HL-60/S4 treated with phorbol 12-myristate 13-acetate at 8.2 ng/mL for 4 days and 3 days (cell line): ENCODE measurements around the gene BRAT1.

Experiments
- in situ Hi-C: fragments of 300-500 bp; cut with MboI; formaldehyde crosslinking; loops from 2 replicates; pipeline ENCODE4 v1.15.0; 2022; ENCODE audit warnings: low sequenced_read_pairs

Gene BRAT1

DNA sequence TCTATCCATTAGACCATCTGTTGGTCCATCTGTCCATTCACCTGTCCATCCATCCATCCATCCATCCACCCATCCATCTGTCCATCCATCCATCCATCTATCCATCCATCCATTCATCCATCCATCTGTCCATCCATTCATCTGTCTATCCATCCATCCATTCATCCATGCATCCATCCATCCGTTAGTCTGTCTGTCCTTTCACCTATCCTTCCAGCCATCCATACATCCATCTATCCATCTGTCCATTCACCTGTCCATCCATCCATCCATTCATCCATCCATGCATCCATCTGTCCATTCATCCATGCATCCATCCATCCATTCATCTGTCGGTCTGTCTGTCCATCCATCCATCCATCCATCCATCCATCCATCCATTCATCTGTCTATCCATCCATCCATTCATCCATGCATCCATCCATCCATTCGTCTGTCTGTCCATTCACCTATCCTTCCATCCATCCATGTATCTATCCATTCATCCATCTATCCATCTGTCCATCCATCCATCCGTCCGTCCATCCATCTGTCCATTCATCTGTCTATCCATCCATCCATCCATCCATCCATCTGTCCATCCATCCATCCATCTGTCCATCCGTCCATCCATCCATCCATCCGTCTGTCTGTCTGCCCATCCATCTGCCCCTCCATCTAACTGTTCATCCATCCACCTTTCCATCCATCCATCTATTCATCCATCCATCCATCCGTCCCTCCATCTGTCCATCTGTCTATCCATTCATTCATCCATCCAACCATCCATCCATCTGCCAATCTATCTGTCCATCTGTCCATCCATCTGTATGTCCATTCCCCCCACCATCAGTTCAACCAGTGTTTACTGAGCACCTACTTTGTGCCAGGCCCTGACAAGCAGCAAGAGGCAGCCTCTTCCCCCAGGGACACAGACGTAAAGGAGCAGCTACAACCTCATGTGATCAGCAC is 40.6 kb downstream of the BRAT1 start:
- in situ Hi-C loops: no loop called here

DNA sequence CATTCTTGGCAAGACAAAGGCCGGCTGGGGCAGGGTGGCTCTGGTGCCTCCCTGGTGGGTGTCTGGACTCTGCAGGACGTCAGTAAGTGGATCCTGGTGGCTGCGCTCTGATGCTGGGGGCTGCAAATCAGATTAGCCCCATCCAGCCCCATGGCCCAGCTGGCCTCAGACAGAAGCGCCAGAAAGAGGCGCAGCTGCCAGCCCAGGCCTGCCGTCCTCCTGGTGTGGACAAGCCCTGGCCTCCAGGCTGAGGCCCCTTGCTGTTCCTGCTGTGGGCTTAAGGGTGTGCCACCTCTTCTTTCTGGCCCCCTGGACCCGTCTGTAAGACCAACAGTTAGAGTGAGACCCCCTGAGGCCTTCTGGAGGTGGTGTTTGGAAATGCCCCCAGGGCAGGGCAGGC is 41.6 kb downstream of the BRAT1 start:
- in situ Hi-C loops: no loop called here

DNA sequence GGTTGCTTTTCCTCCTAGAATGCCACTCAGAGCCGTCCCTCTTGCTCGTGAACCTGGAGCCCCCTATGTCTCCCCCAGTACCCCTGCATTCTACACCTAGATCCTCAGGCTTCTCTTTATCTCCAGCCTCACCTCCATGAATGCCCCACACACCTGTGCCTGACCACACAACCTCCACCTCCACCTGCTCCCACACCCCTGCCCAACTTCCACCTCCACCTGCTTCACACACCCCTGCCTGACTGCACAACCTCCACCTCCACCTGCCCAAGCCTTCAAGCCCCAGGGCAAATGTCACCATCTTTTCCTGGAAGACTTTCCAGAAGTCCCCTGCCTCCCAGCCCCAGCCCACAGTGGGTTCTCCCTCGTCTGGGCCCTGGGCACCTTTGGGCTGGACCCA is 42.6 kb downstream of the BRAT1 start:
- in situ Hi-C loops: no loop called here

DNA sequence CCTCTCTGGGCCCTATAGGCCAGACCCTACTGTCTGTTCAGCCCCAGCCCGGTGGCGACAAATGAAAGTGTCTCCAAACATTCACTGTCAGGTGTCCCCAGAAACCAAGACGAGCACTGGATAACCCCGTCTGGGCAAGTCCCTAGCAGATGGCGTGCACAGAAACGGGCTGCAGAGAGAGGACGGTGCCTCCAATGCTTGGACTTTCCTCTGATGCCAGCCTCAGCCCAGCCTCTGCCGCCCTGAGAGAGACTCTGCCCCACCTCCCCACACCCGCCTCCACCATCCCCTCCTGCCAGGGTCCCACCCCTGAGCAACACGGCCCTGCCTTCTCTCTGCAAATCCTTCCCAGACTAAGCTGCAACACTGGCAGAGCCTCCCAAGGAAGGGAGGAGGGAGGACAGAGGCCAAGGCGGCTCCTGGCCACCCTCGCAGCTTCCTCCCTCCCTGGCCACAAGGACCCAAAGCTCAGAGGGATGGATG is 43.1 kb downstream of the BRAT1 start:
- in situ Hi-C loops: no loop called here

DNA sequence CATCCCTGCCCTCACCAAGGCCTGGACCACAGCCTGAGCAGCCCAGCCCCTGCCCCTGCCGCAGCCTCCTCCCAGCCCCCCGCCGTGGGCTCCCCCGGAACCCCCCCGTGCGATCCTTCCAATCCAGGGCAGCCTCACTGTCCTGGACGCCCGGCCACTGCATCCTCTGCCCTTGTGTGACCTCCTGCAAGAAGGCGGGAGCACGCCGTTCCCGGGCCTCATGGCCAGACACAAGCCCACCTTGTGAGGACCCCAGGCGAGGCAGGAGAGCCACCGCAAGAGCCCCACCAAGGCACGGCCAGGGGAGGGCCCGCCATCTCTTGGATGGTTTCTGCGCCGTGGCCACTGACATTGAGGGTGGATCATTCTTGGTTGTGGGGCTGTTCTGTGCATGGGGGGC is 43.6 kb downstream of the BRAT1 start:
- in situ Hi-C loops: no loop called here

DNA sequence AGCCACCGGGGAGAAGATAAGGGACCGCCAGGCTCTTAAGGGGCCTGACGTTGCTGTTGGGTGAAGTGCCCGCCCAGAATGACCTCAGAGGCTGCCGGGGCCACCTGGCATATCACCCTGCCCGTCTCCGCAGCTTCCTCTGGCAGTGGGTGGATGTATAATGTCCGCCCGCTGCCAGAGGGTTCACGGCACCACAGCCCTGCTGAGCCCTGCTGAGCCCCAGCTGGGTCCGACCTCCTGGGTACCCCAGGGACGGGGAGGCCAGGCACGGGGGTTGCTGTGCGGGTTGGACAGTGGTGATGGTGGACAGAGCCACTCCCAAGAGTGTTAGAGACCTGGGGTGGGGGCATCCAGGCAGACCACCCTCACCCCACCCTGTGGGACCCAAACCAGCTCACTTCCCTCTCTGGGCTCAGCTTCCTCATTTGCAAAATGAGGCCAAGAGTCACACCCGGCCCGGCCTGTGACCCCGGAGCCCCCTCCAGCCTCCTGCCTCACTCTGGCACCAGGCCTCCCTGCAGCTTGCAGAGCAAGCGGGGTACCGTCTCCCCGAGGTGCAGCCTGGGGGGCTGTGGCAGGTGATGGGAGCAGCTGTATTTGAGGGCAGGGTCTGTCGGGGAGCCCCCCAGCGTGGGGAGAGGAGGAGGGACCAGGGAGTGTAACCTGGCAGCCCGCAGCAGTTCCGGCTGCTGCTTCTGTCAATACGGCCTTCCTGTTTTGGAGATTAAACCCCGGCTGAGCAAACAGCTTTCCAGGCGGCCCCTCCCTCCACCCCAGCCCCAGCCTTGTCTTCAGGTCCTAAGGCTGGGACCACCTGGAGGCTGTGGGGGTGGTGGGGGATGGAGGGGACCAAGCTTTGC is 44.2 kb downstream of the BRAT1 start:
- in situ Hi-C loops: no loop called here

DNA sequence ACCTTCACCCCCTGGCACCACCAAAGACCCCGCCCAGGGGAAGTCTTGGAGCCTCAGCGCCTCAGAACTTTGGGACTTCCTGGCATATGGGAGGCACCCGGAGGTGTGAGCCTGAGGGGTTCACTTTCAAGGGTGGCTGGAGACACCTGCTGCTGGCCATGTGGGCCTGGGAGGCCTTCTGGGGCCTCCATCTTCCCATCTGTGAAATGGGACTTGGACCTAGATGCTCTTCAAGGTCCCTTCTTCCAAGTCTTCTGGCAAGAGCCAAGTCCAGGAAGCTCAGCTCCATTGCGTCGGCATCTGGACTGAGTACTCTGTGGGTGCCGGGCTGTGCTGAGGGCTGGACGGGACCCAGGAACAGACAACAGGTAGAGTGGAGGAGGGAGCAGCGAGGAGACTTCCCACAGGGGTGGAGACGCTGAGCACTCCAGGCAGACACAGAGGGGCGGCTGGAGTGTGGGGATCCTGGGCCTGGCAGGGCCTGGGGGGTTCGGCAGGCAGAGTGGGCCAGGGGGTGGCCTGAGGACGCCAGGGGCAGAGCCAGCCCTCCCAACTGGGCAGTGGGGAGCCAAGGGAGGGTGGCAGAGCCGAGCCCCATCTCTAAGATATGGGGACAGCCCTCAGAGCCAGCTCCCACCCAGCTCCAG is 45.1 kb downstream of the BRAT1 start:
- in situ Hi-C loops: no loop called here

DNA sequence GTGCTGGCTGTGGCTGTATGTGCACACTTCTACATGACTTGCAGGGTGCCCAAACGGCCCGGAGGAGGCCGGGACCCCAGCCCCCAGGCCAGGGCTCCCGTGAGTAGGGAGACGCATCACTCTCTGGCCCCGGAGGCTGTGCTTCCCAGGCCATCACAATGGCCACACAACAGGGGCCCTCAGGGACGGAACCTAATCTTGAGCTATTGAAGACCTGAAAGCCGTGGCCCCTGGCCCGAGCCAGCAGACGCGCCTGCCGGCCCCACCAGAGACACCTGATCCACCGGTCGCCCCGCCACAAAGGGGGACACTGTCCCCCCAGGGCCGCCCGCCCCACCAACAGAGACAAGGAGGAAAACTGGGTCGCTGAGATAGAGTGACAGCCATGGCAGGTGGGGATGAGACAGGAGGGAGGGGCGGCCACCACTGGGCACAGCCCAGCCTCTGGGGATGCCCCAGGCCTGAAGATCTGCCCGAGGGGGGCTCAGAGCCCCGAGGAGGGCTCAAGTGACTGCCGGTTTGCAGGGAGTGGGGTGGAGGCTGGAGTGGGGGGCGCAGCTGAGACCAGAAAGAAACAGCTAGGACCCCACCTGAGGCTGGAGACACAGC is 45.9 kb downstream of the BRAT1 start:
- in situ Hi-C loops: no loop called here

DNA sequence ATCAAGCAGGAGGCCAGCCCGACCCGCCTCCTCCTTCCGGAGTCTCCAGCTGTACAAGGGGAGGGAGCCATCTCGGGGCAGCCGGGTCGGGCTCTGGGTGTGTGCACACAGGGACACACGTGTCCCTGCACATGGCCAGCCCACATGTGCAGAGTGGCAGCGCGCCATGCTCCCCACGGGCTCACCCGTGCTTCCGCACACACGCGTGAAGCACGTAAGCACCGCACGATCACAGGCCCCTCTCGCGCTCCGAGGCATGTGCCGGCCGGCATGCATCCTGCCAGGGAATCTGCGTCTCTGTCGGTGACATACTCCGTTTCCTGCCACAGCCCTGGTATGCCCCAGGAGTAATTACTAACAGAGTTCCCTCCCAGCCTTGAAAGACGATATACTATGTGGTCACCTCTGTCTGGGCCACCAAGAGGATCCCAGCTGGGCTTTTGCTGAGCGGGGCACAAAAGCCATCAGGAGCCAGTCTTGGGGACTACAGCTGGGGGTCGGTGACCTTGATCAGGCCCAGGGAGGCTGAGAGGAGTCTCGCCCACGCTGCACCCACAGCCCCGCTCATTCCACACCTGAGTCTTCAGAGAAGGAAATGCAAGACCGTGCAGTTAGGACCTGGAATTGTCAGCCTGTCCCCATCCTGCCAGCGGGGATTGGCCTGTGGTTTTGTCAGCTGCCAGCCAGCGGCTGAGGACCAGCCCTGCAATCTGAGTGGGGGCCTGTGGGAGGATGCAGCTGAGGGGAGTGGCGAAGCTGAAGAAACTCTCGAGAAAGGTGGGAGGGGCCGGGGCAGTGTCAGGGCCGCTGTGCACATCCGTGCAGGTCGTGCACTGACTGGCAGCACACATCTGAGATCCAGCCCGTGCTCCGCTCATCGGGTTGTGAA is 46.8 kb downstream of the BRAT1 start:
- in situ Hi-C loops: no loop called here

DNA sequence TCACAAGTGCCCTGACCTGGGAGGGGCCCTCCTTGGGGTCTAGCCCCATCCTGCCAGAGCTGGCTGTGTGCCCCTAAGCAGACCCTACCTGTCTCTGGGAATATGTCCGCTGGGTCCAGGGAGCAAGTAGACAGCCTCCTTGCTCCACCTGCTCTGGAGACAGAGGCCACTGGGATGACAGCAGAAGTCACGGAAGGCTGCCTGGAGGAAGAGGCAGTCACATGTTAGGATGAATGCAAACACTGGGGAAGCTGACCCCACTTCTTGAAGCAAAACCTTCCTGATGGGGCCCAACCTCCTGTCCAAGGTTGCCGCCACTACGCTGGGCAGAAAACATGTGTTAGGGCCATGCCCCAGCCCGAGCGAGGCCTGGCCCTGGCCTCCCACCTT is 47.4 kb downstream of the BRAT1 start:
- in situ Hi-C loops: no loop called here

DNA sequence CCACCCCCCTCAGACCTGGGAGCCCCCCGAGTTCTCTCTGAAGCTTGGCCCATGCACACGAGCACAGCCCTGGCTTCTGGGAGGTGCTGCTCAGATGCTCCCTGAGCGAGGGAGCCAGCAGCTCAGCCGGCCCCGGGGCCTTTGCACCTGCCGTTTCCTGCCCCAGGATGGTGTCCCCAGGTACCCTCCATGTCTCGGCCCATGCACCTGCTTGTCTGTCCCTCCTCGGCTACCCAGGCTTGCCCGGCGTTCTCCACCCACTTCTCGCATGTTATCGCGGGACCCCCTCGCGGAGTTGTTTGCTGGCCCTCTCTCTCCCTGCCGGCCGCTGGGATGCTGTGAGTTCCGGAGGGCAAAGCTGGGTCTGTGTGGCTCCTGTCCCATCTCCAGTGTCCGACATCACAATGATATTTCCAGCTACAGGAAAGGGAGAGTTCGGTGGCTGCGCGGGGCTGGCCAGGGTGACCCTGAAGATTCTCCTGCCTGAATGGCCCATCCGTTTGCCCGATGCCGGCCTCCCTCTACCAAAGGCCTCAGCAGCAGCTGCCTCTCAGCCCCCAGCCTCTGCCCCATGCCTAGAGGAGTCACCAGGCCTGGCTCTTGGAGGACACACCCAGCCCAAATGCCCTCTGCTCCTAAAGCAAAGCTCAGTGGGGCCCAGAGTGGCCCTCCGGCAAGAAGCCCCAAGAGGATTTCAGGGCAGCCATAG is 48.0 kb downstream of the BRAT1 start:
- in situ Hi-C loops: no loop called here

DNA sequence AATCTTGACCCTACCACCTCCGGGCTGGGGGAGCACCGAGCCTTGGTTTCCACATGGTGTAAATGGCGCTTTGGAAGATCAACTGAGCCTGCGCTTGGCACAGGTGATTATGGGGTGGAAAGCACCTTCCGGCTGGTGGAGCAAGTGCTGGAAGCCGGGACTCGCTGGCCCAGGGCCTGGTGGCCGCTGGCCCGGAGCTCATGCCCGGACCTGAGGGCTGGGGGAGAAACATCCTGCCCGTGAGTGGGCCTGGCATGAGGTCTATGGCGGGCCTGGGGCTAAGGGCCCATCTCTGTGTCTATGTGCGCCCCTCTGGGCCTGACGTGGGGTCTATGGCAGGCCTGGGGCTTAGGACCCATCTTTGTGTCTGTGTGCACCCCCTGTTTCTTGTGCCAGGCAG is 49.9 kb downstream of the BRAT1 start:
- in situ Hi-C loops: no loop called here

DNA sequence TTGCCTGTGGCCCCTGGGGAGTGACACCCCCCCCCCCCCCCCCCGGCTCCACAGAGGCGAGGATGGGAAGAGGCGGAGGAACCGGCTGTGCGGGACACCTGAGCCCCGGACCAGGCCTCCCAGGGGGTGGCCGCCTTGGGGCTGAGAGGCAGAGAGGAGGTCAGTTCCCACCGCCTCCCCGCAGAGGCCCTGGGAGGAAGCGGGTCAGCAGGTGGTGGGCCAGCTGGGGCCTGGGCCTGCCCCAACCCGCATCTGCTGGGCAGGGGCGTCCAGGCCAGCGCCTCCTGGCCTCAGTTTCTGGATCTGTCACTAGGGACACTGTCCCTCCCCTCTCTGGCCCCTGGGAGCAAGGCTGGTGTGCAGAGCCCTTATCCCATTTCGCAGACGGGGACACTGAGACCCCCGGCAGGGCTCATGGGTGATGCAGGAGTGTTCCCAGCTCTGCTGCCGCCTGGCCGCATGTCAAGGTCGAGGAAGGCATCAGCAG is 50.4 kb downstream of the BRAT1 start:
- in situ Hi-C loops: no loop called here

DNA sequence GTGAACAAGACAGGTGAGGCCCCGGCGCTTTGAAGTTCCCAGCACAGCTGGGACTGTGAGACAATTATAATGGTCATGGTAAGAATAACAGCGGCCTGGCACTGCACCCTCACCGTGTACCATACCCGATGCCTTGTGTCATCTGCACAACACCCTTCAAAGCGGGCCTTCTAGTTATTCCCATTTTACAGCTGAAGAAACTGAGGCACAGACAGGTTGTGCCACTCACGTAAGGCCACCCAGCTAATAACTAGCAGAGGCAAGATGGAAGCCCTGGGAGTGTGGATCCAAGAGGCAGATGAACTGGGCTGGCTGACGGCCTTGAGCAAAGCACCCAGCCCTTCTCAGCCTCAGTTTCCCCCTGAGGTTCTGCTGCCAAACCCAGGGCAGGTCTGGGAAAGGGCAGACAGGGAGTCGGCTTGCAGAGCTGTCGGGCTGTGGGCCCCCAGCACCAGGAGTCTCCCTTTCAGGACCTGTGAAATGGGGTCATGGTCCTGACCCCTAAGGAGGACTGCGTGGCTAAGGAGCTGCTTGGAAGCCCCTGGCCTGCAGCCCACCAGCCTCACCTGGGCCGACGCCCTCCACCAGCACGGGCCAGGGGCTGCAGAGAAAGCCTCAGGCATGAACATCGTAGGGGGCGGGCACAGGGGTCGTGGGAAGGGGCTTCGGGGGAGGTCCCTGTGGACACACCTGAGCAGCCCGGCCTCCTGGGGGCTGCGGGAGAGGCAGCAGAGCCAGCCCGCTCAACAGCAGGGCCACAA is 51.0 kb downstream of the BRAT1 start:
- in situ Hi-C loops: no loop called here

DNA sequence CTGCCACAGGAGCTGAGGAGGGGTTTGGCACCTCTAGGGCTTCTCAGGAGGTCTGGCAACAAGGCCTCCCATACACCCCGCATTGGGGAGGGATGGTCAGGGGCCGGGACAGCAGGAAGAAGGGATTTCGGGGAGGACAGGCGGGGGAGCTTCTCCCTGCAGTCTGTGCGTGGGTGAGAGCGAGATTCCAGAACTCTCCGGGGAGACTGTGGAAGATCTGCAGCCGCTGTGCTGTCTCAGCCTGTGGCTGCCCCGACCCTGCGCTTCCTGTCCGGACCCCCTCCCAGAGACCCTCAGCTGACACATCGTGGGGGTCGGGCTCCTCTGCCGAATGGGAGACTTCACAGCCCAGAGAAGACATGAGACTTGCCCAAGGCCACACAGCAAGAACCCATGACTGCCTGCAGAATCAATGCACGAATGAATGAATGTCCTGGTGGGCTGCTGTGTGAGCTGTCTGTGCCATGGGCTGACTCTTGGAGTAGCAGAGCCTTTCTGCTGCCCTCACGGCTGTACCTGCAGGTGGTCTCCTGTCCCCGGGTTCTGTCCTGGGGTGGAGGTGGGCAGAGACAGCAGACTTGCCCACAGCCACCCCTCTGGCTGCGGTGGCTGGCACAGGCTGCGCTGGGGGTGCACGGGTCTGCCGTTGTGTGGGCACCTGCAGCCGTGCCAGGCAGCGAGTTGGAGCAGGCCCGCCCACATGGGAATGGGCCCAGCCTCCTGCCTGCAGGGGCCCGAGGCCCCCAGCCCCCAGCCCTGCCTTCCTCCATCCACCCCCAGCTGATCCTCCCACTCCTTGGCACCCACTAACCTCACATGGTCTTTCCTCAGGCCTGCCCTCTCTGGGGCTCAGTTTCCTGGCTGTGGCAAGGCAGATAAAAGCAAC is 52.0 kb downstream of the BRAT1 start:
- in situ Hi-C loops: no loop called here

DNA sequence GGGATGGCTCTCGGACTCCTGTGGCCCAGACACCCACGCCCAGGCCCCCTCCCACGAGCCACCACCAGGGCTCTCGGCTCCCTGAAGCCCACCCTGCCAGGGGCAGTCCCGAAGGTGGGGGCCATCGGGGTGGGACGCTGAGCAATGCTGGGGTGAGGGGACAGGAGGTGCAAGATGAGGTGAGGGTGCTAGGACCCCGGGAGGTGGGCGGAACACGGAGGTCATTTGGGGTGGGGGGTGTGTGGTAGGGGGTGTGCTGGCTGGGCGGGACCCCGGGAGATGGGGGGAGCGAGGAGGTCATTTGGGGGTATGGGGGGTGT is 52.7 kb downstream of the BRAT1 start:
- in situ Hi-C loops: no loop called here

DNA sequence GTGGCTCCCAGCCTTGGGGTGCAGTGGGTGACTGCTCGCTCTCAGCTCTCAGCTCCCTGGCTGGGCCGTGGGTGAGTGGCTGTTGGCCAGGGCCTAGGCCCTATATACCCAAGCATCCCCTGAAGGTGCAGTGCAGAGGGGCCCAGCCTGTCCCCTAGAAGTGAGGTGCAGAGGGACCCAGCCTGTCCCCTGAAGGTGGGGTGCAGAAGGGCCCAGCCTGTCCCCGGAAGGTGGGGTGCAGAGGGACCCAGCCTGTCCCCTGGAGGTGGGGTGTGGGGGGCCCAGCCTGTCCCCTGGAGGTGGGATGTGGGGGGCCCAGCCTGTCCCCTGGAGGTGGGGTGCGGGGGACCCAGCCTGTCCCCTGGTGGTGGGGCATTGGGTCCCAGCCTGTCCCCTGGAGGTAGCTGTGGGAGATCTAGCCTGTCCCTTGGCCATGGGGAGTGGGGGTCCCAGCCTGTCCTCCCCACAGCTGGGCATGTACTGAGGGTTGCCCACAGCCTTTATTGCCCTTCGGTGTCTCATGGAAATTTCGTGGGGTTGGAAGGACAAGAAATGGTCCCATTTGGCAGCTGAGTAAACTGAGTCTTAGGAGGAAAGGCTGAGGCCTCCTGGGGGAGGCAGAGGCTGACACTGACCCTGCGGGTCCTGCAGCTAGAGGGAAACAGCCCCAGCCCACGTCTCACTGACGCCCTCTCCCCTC is 53.2 kb downstream of the BRAT1 start:
- in situ Hi-C loops: no loop called here
